A549 (cell line): ENCODE results near the gene IRS2. TPM values are rescaled to one million over a fixed set of nuclear protein-coding genes. Genes with fewer than 3 reads are reported as not detected.

Source experiments
- ATAC-seq, 2 experiments: fragments of 200-7000 bp in 1 of 2; fragments of >200 bp in 1 of 2; cut with Nextera tagmentation in 1 of 2; cut with Tn5 transposase in 1 of 2; 3 replicates each; pipeline versions ENCODE4 v1.8.0 to v1.9.1; 2018 to 2020; ENCODE audit warnings: mild to moderate bottlenecking in 1 of 2, moderate library complexity in 1 of 2
- CTCF ChIA-PET: fragments of 300-600 bp; sonication (Branson Sonifier 250); formaldehyde crosslinking; extraction: SDS; loops from one replicate; lab custom pipeline; 2021; ENCODE audit warnings: antibody characterized with exemption, inconsistent platforms; lab: Yijun Ruan, JAX
- POLR2A ChIA-PET: fragments of 350-600 bp; formaldehyde crosslinking; extraction: SDS; loops from one replicate; lab custom pipeline; 2021; ENCODE audit warnings: antibody characterized with exemption, inconsistent platforms; lab: Yijun Ruan, JAX
- DNase-seq, 2 experiments: peaks; one replicate each; pipeline versions ENCODE4 v3.0.0 to v3.0.0-alpha.2; 2011 to 2016; ENCODE audit warnings: low read depth in 1 of 2, low spot score in 1 of 2
- FAIRE-seq: peaks from 2 replicates; lab custom pipeline; 2011; peaks lifted over from hg19 to GRCh38; lab: Jason Lieb, UNC
- H3K27ac ChIP-seq, 2 experiments: fragments of >200 bp; sonication (Bioruptor Twin); formaldehyde crosslinking; 3 replicates each; pipeline ENCODE4 v1.5.1; 2016 to 2017
- H3K4me1 ChIP-seq: fragments of >200 bp; sonication (Bioruptor Twin); formaldehyde crosslinking; 3 replicates; pipeline ENCODE4 v1.6.1; 2016
- H3K4me2 ChIP-seq: fragments of >200 bp; sonication (Bioruptor Twin); formaldehyde crosslinking; 3 replicates; pipeline ENCODE4 v1.6.1; 2016
- H3K4me3 ChIP-seq: fragments of >200 bp; sonication (Bioruptor Twin); formaldehyde crosslinking; 3 replicates; pipeline ENCODE4 v1.5.1; 2016
- H3K9me3 ChIP-seq: fragments of >200 bp; sonication (Bioruptor Twin); formaldehyde crosslinking; 3 replicates; pipeline ENCODE4 v1.6.1; 2016
- CBX2 ChIP-seq: fragments of 200-600 bp; sonication (generic); IDR thresholded peaks from 2 replicates; pipeline ENCODE4 v1.6.1; 2016; ENCODE audit warnings: low read depth, mild to moderate bottlenecking, borderline replicate concordance
- CBX8 ChIP-seq: fragments of 200-600 bp; sonication (generic); IDR thresholded peaks from 2 replicates; pipeline ENCODE4 v1.6.1; 2016
- E2F6 ChIP-seq: IDR thresholded peaks from 2 replicates; pipeline ENCODE4 v1.6.1; 2012; ENCODE audit warnings: low read depth, borderline replicate concordance
- EHF ChIP-seq: fragments of 250-450 bp; sonication (Bioruptor Pico); IDR thresholded peaks from 2 replicates; pipeline ENCODE4 v1.5.0; 2020; ENCODE audit warnings: mild to moderate bottlenecking
- EHMT2 ChIP-seq: fragments of 200-600 bp; sonication (generic); IDR thresholded peaks from 2 replicates; pipeline ENCODE4 v1.6.1; 2016; ENCODE audit warnings: antibody characterized with exemption, low read depth, mild to moderate bottlenecking, moderate library complexity
- ELK1 ChIP-seq: fragments of 150-350 bp; IDR thresholded peaks from 2 replicates; pipeline ENCODE4 v1.6.1; 2014; ENCODE audit warnings: low read depth, mild to moderate bottlenecking, low read length
- FOSB ChIP-seq: fragments of 250-450 bp; sonication (Bioruptor Pico); IDR thresholded peaks from 2 replicates; pipeline ENCODE4 v1.5.0; 2020; ENCODE audit warnings: mild to moderate bottlenecking, moderate library complexity
- GATA3 ChIP-seq: IDR thresholded peaks from 2 replicates; pipeline ENCODE4 v1.6.1; 2012; ENCODE audit warnings: borderline replicate concordance
- HES2 ChIP-seq: fragments of >200 bp; sonication (Bioruptor Twin); formaldehyde crosslinking; IDR thresholded peaks from 2 replicates; pipeline ENCODE4 v1.6.1; 2016
- HOXB5 ChIP-seq: fragments of 250-450 bp; sonication (Bioruptor Pico); IDR thresholded peaks from 2 replicates; pipeline ENCODE4 v1.5.0; 2020; ENCODE audit warnings: mild to moderate bottlenecking, moderate library complexity
- JUNB ChIP-seq: fragments of >200 bp; sonication (Bioruptor Twin); formaldehyde crosslinking; IDR thresholded peaks from 2 replicates; pipeline ENCODE4 v1.6.1; 2016
- KDM5A ChIP-seq: fragments of 200-600 bp; sonication (generic); IDR thresholded peaks from 2 replicates; pipeline ENCODE4 v1.6.1; 2016; ENCODE audit warnings: antibody characterized with exemption, mild to moderate bottlenecking
- MAFK ChIP-seq: fragments of 450-650 bp; IDR thresholded peaks from 2 replicates; pipeline ENCODE4 v1.6.1; 2014; ENCODE audit not compliant: partially characterized antibody
- NFE2L2 ChIP-seq: fragments of 150-350 bp; conservative IDR thresholded peaks from 2 replicates; pipeline ENCODE4 v1.6.1; 2014; ENCODE audit warnings: low read length
- NR3C1 ChIP-seq: fragments of >200 bp; sonication (Bioruptor Twin); formaldehyde crosslinking; IDR thresholded peaks from 3 replicates; pipeline ENCODE4 v1.6.1; 2017
- POLR2AphosphoS2 ChIP-seq: conservative IDR thresholded peaks from 2 replicates; pipeline ENCODE4 v1.6.1; 2012; ENCODE audit warnings: low read length, improper control_type of control experiment, inconsistent platforms
- SMC3 ChIP-seq: fragments of >200 bp; sonication (Bioruptor Twin); formaldehyde crosslinking; IDR thresholded peaks from 3 replicates; pipeline ENCODE4 v1.6.1; 2018; ENCODE audit warnings: inconsistent platforms
- SREBF2 ChIP-seq: fragments of 450-650 bp; IDR thresholded peaks from 2 replicates; pipeline ENCODE4 v1.6.1; 2014; ENCODE audit warnings: mild to moderate bottlenecking, moderate library complexity
- TP53 ChIP-seq: fragments of 250-450 bp; sonication (Bioruptor Pico); IDR thresholded peaks from 2 replicates; pipeline ENCODE4 v1.5.0; 2021; ENCODE audit warnings: mild to moderate bottlenecking, moderate library complexity
- ZC3H11A ChIP-seq: fragments of 450-650 bp; IDR thresholded peaks from 2 replicates; pipeline ENCODE4 v1.6.1; 2014; ENCODE audit warnings: antibody characterized with exemption, mild to moderate bottlenecking
- ZFP36 ChIP-seq: fragments of 450-650 bp; IDR thresholded peaks from 2 replicates; pipeline ENCODE4 v1.6.1; 2014; ENCODE audit warnings: borderline replicate concordance; ENCODE audit not compliant: partially characterized antibody
- WGBS: methylation state at CpG from one replicate; pipeline ENCODE4 v1.1.6; 2017; ENCODE audit errors: missing lambda C conversion rate; 5-methylcytosine and 5-hydroxymethylcytosine counted together
- polyA plus RNA-seq, 4 experiments: library from polyadenylated mRNA; depleted of rRNA in 3 of 4; stranded (reverse); fragments of >200 nt; fragmentation: RNase III in 1 of 4; extraction: RNeasy Plus Mini Kit Qiagen cat#74134 plus additional on column Dnase treatment in 1 of 4; gene quantifications; 2 replicates in 3 of 4; 3 replicates in 1 of 4; pipeline ENCODE4 v1.2.3, GENCODE V29; 2011 to 2017
- TF ChIP-seq, protein P1 (sequence below): IDR thresholded peaks from 2 replicates; pipeline ENCODE4 v1.6.1; 2012

Gene IRS2
- polyA plus RNA-seq, 2 of the 4 experiments (the other 2 are of a cell fraction), result 4.8 to 12.3 TPM

DNA sequence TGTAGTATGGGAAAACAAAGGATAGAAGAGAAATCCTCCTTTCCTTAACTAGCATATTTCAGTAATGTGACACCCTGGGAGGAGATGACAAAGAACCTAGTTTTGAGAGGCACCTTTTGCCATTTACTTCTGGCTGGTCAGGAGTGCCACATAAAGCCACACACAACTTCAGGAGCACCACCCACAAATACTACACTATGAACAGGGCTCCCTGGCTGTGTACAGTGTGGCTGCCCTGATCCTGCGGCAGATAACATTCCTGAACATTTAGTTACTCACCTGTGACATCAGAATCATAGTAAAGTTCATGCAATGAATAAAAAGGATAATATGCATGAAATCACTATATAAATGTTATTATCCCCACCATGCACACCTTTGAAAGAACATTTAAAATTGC lies 17.4 kb upstream of the IRS2 start:
- ChIA-PET CTCF (interaction anchor here (1.3 kb wide), 1 partner anchor 47 kb away, joined by 3 read pairs; no protein-coding TSS in a partner anchor), POLR2A (no interaction called here)
- peaks cover 15% of the 10 kb centered on the region for H3K4me1 ChIP-seq
- peak; percentile 62 for TF ChIP-seq GATA3
- no peak for TF ChIP-seq FOSB (CRISPR knock-in tag)
- no peak overlapping the region for H3K27ac ChIP-seq
- no peak overlapping the region for H3K4me2 ChIP-seq
- no peak for DNase-seq
- peak in 1 of 2 experiments; percentile 38; a peak in 1 of 6 replicates for ATAC-seq
- no peak for FAIRE-seq
- no peaks in the 10 kb centered on the region for H3K9me3 ChIP-seq
- 23% methylated on average over 1 of the region's 1 CpG for WGBS
- no peak overlapping the region for H3K4me3 ChIP-seq

- POLR2A ChIA-PET, result no interaction called here
- WGBS, result 41% methylated on average over 4 of the region's 4 CpGs
- H3K4me2 ChIP-seq, result peak overlapping the region; percentile 40
These were observed 16.6 kb upstream of the IRS2 start for GRCh38 chr13:109802936-109803335.

GRCh38 chr13:109795011-109795410 lies 8.6 kb upstream of the IRS2 start:
- no peak overlapping the region for H3K4me2 ChIP-seq
- ATAC-seq (no peak), FAIRE-seq (no peak), DNase-seq (no peak)
- POLR2A ChIA-PET, result no interaction called here
- H3K4me3 ChIP-seq, result no peak overlapping the region
- CTCF ChIA-PET, result no interaction called here
- H3K9me3 ChIP-seq, result no peaks in the 10 kb centered on the region
- TF ChIP-seq HES2, result no peak
- no peak for TF ChIP-seq POLR2AphosphoS2
- no peak for TF ChIP-seq EHMT2
- TF ChIP-seq ELK1, result no peak
- no peak for TF ChIP-seq SMC3
- TF ChIP-seq TP53 (CRISPR knock-in tag), result no peak
- no peak for TF ChIP-seq NFE2L2
- TF ChIP-seq SREBF2, result no peak
- TF ChIP-seq CBX8, result no peak
- no peak for TF ChIP-seq HOXB5 (CRISPR knock-in tag)
- TF ChIP-seq, protein P1, sequence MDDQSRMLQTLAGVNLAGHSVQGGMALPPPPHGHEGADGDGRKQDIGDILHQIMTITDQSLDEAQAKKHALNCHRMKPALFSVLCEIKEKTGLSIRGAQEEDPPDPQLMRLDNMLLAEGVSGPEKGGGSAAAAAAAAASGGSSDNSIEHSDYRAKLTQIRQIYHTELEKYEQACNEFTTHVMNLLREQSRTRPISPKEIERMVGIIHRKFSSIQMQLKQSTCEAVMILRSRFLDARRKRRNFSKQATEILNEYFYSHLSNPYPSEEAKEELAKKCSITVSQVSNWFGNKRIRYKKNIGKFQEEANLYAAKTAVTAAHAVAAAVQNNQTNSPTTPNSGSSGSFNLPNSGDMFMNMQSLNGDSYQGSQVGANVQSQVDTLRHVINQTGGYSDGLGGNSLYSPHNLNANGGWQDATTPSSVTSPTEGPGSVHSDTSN, result no peak
- TF ChIP-seq FOSB (CRISPR knock-in tag), result no peak
- TF ChIP-seq KDM5A, result no peak
- TF ChIP-seq CBX2, result no peak
- no peak for TF ChIP-seq ZC3H11A
- TF ChIP-seq EHF (CRISPR knock-in tag), result no peak
- TF ChIP-seq E2F6, result no peak
- TF ChIP-seq JUNB, result no peak
- no peak for TF ChIP-seq ZFP36
- no peak for TF ChIP-seq NR3C1
- 56% methylated on average over 2 of the region's 2 CpGs for WGBS
- no peak overlapping the region for H3K27ac ChIP-seq
- H3K4me1 ChIP-seq, result peaks cover 16% of the 10 kb centered on the region

More at GRCh38 chr13:109802936-109803335, 16.6 kb upstream of the IRS2 start:
- Histone ChIP-seq H3K4me1 (peaks cover 15% of the 10 kb centered on the region), H3K9me3 (no peaks in the 10 kb centered on the region), H3K27ac (peak overlapping the region; percentile 38 to 39; a peak in 2 of 6 replicates), H3K4me3 (no peak overlapping the region)
- no peak for FAIRE-seq
- ATAC-seq, result peak; percentile 19 to 54; a peak in 3 of 6 replicates
- CTCF ChIA-PET, result interaction anchor here (1.3 kb wide), 1 partner anchor 48 kb away, joined by 3 read pairs; no protein-coding TSS in a partner anchor
- TF ChIP-seq NR3C1 (no peak), MAFK (peak; percentile 56)
- no peak for DNase-seq
